GM19438 (cell line): Measurements from ENCODE around the gene SPEG.

Experiments used
- ATAC-seq: cut with Tn5 transposase; IDR thresholded peaks from one replicate; pipeline ENCODE4 v1.9.1; 2021; ENCODE audit warnings: low read depth; ENCODE audit not compliant: unreplicated experiment

SPEG gene

DNA sequence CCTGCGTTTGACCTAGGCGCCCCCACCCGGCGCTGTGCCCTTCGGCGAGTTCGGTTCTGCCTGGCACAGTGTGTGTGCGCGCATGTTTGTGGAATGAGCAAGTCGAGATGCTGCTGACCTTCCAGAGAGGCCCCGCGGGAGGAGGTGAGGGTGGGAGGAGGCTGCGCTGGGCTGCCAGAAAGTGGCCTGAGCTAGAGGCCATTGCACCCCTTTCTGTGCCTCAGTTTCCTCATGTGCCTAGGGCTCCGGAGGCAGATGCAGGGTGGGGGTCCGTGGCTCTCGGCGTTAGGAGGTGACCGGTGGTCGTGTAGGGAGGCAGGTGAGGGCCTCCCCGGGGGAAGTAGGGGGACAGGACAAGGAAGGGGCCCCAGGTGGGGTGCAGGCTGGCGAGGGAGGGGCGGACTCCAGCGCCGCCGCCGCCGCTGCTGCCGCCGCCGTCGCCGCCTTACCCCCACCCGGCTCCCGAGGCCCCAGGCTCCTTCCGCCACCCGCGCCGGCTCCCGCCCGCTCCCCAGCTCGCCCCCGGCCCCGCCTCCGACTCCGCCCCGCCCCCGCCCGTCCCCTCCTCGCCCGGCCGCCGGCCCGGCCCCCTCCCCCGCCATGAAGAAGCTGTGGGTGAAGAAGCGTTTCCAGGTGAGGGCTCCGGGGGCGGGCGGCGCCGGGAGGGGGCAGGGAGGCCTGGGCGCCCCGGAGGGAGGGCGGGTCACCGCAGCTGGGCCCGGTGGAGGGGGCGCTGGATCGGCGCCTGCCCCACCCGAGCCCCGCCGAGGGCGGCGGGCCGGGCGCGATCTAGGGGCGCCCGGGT lies 7.0 kb downstream of the SPEG start:
- no peak for ATAC-seq

DNA sequence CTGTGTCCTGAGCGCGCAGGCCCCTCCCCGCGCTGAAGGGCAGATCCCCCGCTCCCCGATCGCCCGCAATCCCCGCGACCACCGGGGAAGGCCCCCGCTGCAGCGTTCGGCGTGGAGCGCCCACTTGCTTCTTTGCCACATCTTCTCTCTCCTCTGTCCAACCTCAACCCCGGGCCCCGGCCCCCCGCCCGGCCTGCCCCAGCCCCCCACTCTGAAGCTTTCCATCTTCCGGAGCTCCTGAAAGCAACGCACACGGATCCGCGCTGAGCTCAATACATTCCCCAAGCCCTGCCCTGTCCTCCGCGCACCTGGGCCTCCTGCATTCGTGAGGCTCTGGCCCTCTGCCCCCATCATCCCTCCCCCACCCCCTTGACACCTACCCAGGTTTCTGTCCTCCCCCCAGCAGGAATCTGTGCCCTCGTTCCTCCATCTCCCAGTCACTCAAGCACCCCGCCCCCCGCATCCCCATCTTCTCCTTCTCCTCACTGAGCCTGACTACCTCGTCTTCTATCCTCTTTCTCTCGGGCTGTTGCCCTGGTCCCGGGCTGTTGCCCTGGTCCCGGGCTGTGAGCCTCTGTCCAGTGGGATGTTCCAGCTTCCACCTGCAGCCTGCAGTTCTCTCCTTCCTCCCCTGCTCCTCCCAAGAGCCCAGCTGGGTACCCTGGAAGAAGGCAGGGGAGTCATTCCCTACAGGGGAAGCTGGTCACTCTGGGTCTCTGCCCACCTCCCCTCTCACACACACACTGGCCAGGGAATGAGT lies 7.8 kb downstream of the SPEG start:
- no peak for ATAC-seq

DNA sequence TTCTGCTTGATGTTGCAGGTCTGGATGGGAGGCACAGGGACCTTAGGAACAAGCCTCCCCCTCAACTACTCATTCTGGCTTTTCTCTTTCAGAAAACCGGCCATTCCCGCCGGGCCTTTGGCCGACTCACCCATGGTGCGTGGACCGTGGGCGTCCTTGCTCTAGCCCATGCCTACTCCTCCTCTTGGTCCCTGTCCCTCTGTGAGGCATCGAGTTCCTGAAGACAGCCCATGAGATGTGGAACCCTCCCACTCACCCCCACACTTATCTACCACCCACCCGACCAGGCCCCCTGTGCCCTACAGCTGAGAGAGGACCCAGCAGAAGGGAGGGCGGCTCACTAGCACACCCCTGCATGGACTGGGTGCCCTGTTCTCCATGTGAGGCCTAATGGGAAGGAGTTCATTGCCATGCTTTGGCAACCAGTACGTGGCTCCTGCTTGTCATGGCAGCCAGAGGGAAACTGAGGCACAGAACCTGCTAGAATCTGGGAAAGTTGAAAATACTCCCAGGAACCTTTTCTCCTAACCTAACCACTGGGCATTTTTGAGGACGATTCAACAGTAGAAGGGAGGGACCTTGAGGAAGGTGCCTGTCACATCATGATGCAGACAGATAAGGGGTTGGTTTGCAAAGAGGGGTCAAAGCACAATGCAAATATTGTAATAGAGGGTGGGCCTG lies 8.5 kb downstream of the SPEG start:
- no peak for ATAC-seq

DNA sequence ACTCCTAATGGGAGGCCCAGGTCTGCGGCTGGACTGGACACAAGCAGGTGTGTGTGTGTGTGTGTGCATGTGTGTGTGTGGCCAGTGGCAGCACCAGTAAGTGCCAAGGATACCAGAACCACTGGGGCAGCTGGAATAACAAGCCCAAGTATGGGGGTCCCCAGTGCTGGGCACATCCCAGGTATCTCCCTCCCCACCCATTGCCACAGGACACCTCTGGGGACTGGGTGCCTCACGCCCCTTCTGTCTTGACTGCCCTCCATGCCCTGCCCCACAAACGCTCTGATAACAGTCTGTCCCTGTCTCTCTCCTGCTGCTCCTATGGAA lies 9.0 kb downstream of the SPEG start:
- no peak for ATAC-seq

DNA sequence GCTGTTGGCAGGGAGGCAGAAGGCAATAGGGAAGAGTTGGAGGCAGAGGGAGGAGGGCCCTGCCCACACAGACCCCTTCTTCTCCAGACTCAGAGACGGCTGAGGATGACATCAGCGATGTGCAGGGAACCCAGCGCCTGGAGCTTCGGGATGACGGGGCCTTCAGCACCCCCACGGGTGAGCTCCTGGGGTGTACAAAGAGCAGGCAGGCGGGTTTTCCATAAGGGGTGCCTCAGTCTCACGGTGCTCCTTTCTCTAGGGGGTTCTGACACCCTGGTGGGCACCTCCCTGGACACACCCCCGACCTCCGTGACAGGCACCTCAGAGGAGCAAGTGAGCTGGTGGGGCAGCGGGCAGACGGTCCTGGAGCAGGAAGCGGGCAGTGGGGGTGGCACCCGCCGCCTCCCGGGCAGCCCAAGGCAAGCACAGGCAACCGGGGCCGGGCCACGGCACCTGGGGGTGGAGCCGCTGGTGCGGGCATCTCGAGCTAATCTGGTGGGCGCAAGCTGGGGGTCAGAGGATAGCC lies 10.0 kb downstream of the SPEG start:
- no peak for ATAC-seq

DNA sequence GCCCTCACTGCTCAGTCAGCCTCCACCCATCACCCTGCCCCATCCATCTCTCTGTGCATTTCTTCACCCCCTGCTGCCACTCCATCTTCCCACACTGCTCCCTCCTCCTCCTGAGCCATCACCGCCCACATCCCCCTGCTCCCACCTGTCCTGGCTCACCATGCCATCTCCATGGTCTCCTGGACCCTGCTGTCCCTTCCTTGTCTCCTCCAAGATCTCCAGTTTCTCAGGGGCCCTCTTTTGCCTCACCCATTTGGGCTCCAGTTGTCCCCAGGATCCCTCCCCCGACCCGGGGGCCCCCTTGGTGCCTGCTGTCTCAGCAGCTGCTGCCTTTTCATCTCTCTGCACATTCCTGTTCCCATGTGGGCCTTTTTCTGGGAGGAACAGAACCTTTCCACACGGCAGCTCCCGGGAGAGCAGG lies 10.6 kb downstream of the SPEG start:
- no peak for ATAC-seq

DNA sequence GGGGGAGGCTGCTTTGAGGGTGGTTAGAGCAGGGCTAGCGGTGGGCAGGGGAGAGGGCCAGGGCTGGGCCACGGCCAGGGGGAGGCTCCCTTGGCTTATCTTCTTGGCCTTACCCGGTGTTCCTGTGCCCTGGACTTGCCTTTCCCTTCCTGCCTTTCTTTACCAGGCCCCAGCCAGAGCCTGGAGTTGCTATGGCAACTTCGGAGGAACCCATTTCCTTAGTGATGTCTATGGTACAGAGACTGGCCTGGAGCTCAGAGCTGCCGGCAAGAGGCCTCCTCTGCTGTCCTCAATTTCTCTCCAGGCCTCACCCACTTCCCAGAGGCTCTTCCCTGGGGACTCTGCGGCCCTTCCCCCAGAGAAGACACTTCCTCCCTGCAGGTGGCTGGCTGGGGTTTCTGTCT lies 11.5 kb downstream of the SPEG start:
- ATAC-seq: no peak

DNA sequence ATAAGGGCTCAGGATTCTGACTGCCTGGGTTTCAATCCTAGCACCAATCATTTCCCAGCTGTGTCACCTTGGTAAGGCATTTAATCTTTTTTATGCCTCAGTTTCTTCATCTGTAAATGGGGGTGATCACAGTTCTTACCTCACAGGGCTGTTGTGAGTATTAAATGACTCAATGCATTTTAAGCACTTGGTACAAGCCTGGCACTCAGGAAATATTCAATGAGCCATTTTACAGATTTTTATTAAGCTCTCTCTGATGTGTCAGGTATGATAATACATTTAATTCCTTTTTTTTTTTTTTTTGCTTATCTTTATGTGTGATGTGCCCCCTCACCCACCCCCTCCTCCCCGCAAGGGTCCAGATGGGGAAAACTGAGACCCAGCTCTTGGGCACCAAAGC lies 12.0 kb downstream of the SPEG start:
- no peak for ATAC-seq

DNA sequence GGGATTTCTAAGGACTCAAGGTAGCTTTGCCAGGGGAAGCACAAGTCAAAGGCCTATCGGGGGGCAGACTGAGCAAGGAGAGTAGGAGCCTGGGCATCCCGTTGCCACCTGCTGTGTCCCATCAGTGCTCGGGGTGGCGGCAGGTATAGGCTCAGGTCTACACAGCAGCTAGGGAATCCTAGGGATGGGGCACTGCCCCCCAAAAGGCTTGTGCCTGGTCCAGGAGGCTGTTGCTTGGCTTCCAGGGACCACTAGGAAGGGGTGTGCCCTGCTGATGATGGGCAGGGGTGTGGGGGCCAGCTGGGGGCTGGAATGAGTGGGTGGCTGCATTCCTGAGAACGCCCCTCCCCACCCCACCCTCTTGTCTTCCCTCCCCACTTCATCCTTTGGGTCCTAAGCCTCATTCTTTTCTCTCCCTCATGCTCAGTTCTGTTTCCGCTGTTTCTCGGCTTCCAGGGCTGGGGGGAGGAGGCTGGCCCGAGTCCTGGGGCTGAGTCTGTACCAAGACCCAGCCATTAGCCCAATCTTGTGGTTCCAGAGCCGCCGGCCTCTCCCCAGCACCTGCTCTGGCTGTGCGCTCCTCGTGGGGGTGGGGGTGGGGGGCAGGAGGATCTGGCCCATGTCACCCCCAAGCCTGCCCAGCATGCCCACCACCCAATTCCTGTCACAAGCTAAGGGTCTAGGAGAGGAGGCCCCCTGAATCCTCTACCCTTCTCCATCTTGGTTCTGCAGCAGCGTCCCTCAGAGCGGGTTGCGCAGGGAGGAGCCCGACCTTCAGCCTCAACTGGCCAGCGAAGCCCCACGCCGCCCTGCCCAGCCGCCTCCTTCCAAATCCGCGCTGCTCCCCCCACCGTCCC lies 12.8 kb downstream of the SPEG start:
- ATAC-seq: no peak

DNA sequence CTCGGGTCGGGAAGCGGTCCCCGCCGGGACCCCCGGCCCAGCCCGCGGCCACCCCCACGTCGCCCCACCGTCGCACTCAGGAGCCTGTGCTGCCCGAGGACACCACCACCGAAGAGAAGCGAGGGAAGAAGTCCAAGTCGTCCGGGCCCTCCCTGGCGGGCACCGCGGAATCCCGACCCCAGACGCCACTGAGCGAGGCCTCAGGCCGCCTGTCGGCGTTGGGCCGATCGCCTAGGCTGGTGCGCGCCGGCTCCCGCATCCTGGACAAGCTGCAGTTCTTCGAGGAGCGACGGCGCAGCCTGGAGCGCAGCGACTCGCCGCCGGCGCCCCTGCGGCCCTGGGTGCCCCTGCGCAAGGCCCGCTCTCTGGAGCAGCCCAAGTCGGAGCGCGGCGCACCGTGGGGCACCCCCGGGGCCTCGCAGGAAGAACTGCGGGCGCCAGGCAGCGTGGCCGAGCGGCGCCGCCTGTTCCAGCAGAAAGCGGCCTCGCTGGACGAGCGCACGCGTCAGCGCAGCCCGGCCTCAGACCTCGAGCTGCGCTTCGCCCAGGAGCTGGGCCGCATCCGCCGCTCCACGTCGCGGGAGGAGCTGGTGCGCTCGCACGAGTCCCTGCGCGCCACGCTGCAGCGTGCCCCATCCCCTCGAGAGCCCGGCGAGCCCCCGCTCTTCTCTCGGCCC lies 13.6 kb downstream of the SPEG start:
- no peak for ATAC-seq

DNA sequence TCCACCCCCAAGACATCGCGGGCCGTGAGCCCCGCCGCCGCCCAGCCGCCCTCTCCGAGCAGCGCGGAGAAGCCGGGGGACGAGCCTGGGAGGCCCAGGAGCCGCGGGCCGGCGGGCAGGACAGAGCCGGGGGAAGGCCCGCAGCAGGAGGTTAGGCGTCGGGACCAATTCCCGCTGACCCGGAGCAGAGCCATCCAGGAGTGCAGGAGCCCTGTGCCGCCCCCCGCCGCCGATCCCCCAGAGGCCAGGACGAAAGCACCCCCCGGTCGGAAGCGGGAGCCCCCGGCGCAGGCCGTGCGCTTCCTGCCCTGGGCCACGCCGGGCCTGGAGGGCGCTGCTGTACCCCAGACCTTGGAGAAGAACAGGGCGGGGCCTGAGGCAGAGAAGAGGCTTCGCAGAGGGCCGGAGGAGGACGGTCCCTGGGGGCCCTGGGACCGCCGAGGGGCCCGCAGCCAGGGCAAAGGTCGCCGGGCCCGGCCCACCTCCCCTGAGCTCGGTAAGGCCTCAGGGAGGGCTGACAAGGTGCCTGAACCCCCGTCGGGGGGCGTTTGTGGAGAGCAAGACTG lies 14.2 kb downstream of the SPEG start:
- ATAC-seq: no peak

DNA sequence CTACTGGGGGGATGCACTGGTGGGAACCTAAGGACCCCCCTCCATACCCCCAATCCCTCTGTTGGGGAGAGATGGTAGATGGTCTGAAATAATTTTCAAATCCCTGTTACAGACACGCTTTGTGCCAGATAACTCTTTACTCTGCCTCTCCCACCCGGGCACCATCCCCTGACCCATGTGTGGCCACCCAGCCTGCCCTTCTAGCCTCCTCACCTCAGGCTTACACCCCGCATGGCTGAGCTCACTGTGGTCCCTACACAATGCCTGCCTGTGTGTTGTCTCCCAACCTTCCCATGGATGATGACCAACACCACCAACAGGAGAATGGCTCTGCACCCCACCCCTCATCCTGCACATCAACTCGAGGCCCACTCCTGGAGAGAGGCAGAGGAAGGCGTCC lies 15.0 kb downstream of the SPEG start:
- ATAC-seq: no peak

DNA sequence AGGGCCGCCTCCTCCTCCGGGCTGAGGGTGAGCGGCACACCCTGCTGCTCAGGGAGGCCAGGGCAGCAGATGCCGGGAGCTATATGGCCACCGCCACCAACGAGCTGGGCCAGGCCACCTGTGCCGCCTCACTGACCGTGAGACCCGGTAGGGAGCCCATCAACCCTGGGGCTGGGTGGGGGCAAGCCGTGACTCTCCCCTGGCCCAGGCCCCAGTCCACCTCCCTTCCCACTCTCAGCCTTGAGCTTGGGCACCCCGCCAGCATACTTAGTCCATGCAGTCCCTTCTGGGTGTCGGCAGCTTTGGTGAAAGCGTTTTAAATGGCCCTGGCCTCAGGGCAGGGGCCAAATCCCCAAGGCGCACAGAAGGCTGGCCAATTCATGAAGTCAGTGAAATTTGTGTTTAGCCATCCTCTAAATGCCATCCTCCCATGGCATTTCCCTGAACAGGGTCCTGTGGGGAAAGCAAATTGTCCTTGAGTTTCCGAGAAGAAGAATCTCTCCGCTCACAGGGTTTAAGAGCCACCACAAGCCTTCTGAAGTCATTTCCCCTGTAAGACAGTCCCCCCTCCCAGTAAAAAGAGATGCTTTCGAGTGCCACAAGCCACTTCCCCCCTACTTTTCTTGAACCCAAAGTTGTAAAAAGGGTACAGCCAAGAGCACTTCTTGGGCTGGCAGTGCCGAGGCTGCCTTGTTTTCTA lies 17.2 kb downstream of the SPEG start:
- no peak for ATAC-seq

DNA sequence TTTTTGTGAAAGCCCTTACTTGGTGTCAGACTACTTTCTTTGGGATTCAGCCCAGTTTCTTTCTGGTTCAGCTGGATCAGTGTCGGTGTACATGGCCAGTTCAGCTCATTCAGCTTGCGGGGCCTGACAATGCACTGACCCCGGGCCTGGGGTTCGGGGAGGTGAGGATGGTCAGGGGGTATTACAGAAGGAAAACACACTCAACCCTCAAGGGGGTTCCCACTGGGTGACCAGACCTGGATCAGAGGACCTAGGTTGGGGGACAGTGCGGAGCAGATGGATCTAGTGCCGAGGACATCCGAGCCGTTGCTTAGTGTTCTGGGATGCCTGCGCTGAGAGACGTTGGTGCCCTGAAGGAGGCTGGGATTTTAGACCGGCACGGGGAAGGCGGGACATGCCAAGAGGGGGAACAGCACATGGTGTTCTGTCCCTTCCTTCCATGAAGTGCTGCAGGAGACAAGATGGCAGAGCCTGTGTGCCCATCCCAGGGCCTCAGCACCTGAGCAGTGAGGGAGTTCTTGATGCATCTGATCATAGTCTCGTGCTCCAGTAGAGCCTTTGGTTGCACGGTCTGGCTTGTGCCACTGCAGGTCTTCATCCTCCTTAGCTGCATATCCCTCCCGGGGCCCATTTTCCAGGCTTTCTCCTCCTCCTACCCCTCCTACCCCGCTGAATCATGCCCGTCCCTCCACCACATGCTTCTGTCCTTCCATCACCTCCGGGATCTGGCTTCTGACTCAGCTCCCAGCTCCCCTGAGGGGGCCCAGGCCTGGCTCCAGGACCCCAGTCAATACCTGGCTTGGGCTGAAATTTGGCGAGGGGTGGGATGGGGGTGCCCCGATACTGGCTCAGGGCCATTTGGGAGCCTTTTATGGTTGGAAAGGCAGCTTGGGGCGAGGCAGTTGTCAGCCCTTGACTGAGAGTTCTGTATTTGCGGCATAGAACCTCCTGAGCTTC lies 18.0 kb downstream of the SPEG start:
- no peak for ATAC-seq

DNA sequence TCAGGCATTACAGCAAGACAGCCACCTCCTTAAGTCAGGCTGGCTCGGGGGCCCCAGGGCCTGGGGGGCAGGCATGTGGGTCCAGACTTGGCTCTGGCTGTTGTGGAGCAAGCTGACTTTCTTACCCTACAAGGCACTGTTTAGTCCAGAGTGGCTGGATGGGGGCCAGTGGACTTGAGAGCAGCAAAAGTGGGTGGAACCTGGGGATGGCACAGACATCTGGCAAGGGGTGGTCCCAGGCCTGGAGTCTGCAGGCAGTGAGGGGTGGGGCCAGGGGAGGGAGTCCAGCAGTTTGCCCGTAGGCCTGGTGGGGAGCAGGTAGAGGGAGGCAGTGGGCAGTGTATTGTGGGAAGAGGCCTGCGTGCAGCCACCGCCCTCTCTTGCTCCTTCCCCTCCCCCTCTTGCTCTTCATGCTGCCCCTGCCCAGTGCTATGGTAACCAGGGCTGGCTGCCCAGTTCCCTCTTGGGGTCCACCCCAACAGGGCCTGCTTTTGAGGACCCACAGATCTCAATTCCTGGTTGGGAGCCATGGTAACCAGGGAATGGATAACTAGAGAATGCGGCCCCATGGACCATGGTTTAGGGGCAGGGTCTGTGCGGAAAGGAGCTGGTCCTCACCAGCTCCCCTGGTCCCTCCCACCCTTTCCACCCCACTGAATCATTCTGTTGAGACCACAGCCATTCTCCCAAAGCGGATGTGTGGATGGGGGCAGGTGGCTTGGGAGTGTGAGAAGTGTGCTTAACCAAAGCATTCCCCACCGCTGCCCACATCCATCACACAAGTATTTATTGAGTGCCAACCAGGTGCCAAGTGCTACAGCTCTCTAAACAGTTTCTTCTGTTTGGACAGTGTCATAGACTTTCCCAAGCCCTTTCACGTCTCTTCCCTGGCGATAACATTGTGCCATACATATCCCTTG lies 19.3 kb downstream of the SPEG start:
- ATAC-seq: no peak

DNA sequence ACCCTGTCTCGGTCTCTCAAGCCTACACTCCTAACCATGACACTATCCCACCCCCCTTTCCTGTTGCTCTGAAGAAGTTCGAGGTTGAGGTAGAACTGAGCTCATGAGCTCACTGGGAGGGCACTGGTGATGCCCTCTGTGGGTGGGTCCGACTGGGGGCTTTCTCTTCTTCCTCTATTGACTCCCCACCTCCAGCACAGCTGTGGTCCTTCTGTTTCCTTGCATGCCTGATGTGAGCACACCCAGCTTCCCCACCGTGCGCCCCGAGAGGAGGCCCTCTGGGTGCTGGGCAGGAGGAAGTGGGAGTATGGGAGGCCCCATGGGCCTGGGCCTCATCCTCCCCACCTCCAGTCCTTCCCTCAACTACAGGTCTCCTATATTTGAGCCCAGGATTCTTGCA lies 20.9 kb downstream of the SPEG start:
- ATAC-seq: no peak

DNA sequence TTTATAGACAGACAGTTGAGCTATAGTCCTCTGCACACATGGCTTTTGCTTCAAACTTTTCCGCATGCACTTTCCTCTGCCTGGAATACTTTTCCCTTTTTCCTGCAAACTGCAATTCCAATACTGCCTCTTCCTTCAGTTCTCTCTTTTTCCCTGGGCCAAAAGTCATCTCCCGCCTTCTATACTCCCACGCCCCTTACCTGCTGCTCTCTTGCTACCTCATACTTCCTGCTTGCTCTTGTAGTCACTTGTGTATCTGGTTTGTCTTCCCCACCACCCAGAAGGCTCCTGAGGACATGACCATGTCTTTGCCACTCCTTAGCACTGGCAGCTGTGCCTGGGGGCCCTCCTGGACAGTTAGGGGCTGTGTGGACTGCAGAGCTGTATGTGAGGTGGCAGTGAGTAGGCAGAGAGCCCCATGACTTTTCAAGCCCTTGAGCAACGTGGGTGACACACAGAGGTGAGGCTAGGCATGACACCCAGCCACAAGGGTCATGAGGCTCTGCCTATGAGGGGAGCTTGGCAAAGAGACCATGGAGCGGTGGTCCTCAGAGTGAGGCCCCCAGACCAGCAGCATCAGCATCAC lies 23.2 kb downstream of the SPEG start:
- no peak for ATAC-seq
